ENCODE measurements around the gene SLIRP. TPM values are rescaled to one million over a fixed set of nuclear protein-coding genes. Genes with fewer than 3 reads are reported as not detected.
A peak's percentile ranks its signal among the peaks of the same experiment; 100 is the strongest.

SLIRP gene
- total and polyA plus RNA-seq, 8 donors = 36.8 to 450 (median 324) TPM

DNA sequence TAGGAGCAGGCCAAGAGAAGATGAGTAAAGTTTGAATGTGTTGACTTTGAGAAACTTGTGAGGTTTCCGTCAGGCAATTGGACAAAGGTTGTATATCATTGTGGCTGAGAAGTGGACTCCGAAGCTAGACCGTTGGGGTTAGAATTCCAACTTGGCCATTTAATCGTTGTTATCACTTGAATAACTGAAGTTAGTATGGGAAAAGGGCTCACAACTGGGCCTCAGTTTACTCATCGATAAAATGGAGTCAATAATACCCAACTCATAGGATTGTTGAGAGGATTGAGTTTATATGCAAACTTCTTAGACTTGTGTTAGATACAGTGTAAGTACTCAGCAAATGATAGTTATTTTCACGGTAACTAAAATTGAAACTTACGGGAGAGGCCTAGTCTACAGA lies 846 bp downstream of the SLIRP start:
- no peak for DNase-seq
- TF ChIP-seq POLR2A (IDR thresholded peaks at IDR 0.05) (no peak), EP300 (IDR thresholded peaks at IDR 0.05) (no peak), POLR2AphosphoS5 (IDR thresholded peaks at IDR 0.05) (no peak)
- TF ChIP-seq, protein P1, sequence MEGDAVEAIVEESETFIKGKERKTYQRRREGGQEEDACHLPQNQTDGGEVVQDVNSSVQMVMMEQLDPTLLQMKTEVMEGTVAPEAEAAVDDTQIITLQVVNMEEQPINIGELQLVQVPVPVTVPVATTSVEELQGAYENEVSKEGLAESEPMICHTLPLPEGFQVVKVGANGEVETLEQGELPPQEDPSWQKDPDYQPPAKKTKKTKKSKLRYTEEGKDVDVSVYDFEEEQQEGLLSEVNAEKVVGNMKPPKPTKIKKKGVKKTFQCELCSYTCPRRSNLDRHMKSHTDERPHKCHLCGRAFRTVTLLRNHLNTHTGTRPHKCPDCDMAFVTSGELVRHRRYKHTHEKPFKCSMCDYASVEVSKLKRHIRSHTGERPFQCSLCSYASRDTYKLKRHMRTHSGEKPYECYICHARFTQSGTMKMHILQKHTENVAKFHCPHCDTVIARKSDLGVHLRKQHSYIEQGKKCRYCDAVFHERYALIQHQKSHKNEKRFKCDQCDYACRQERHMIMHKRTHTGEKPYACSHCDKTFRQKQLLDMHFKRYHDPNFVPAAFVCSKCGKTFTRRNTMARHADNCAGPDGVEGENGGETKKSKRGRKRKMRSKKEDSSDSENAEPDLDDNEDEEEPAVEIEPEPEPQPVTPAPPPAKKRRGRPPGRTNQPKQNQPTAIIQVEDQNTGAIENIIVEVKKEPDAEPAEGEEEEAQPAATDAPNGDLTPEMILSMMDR (IDR thresholded peaks at IDR 0.05) = no peak
- H3K27me3 ChIP-seq = no peaks in the 10 kb centered on the region
- H3K36me3 ChIP-seq = peaks cover 26 to 53% (median 51%) of the 10 kb centered on the region in 4 donors
- H3K4me3 ChIP-seq = peak overlapping the region; percentile 89 to 100 (median 96)
- H3K27ac ChIP-seq = peak overlapping the region in 3 of 5 donors; percentile 78 to 86 (median 82)
- no peaks in the 10 kb centered on the region for H3K9me3 ChIP-seq
- intact Hi-C loops (cut with DNase I; ENCODE audit: low total_unique reads) = no loop called here
- 8 to 16% (median 12%) methylated on average over 7 of the region's 7 CpGs for WGBS, 5 donors
- peaks cover 28 to 62% (median 43%) of the 10 kb centered on the region in 4 donors for H3K4me1 ChIP-seq

DNA sequence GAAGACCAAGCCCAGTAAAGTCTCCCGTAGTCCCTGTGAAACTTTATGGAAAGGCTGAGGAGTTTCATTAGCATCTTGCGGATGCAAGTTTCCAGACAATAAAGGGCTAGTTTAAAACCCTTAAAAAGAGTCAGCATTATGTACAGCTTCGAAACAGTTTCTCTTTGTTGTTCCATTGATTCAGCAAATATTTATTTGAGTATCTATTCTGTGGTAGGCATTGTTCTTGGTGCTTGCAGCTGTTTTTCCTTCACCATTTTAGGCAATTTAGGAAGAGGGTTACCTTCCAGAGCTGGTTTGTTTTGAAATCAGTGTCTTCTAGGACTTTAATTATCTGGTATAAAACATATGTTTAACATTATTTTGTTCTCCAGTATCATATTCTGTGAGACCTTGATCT lies 1.5 kb downstream of the SLIRP start:
- WGBS, 5 donors = 33 to 65% (median 46%) methylated on average over 3 of the region's 3 CpGs
- intact Hi-C loops (cut with DNase I; ENCODE audit: low total_unique reads) = no loop called here
- H3K4me3 ChIP-seq = peak overlapping the region in 3 of 4 donors; percentile 89 to 100 (median 98)
- peaks cover 28 to 53% (median 51%) of the 10 kb centered on the region in 4 donors for H3K36me3 ChIP-seq
- no peaks in the 10 kb centered on the region for H3K27me3 ChIP-seq
- TF ChIP-seq, protein P1 (IDR thresholded peaks at IDR 0.05) = no peak
- TF ChIP-seq POLR2AphosphoS5 (IDR thresholded peaks at IDR 0.05) = no peak
- TF ChIP-seq EP300 (IDR thresholded peaks at IDR 0.05) = no peak
- TF ChIP-seq POLR2A (IDR thresholded peaks at IDR 0.05) = no peak
- DNase-seq = no peak
- peaks cover 28 to 62% (median 46%) of the 10 kb centered on the region in 4 donors for H3K4me1 ChIP-seq
- no peaks in the 10 kb centered on the region for H3K9me3 ChIP-seq
- no peak overlapping the region for H3K27ac ChIP-seq

DNA sequence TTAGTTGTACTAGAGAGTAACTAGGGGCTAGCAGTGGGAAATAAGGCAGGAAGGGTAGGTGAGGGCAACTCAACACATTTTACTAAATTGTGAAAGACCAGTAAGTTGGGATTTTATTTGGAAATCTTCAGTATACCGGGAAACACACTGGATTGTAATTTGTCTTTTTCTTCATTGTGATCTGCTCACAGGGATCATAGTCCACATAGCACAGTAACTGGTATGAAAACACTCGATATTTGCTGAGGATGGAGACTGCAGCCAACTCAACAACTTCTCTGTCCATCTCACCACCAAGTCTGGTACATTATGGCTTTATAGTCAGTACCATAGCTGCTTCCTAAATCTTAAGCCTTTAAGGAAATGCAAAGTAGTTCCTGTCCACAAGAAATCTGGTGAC lies 2.5 kb downstream of the SLIRP start:
- Histone ChIP-seq H3K9me3 (no peaks in the 10 kb centered on the region), H3K4me3 (no peak overlapping the region), H3K27ac (no peak overlapping the region), H3K27me3 (no peaks in the 10 kb centered on the region), H3K4me1 (peaks cover 28 to 64% (median 45%) of the 10 kb centered on the region in 4 donors), H3K36me3 (peaks cover 38 to 53% (median 53%) of the 10 kb centered on the region in 4 donors)
- intact Hi-C loops (cut with DNase I; ENCODE audit: low total_unique reads) = no loop called here
- TF ChIP-seq, protein P1 (IDR thresholded peaks at IDR 0.05) = no peak
- no peak for TF ChIP-seq POLR2A (IDR thresholded peaks at IDR 0.05)
- no peak for TF ChIP-seq EP300 (IDR thresholded peaks at IDR 0.05)
- TF ChIP-seq POLR2AphosphoS5 (IDR thresholded peaks at IDR 0.05) = no peak
- no peak for DNase-seq
- 50 to 85% (median 63%) methylated on average over 2 of the region's 2 CpGs for WGBS, 5 donors

DNA sequence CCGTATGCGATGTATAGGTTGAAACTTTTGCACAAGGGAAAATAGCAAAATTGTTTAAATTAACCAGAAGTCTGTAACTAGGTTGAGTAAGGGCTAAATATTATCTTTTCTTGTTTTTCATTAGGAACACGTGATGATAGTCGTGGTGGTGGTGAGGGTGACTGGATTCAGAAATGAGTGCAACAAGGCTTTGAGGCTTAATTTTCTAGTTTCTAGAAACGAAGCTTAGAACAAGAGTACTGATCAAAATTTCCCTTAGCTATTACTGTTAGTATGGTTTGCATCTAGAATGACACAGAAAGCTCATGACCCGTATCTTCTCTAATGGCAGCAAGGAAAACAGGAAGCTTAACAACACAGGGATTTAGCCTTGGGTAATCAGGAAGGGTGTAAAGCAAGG lies 7.0 kb downstream of the SLIRP start:
- intact Hi-C loops (cut with DNase I; ENCODE audit: low total_unique reads) = no loop called here
- 78 to 90% (median 86%) methylated on average over 6 of the region's 6 CpGs for WGBS, 5 donors
- H3K27ac ChIP-seq = no peak overlapping the region
- H3K9me3 ChIP-seq = no peaks in the 10 kb centered on the region
- no peak overlapping the region for H3K4me3 ChIP-seq
- H3K36me3 ChIP-seq = peaks cover 69 to 99% (median 95%) of the 10 kb centered on the region in 4 donors
- TF ChIP-seq, protein P1 (IDR thresholded peaks at IDR 0.05) = no peak
- no peak for TF ChIP-seq POLR2AphosphoS5 (IDR thresholded peaks at IDR 0.05)
- no peak for TF ChIP-seq POLR2A (IDR thresholded peaks at IDR 0.05)
- no peak for TF ChIP-seq EP300 (IDR thresholded peaks at IDR 0.05)
- DNase-seq = no peak
- peaks cover 0 to 29% (median 14%) of the 10 kb centered on the region in 4 donors for H3K4me1 ChIP-seq
- no peaks in the 10 kb centered on the region for H3K27me3 ChIP-seq
